WTC11 (cell line): ENCODE measurements around the gene CD79A. TPM values are rescaled to one million over a fixed set of nuclear protein-coding genes. Genes with fewer than 3 reads are reported as not detected.

Experiments
- ATAC-seq: fragments of 200-7000 bp; cut with Tn5 transposase; 2 replicates; pipeline ENCODE4 v1.10.0; 2021; ENCODE audit warnings: mild to moderate bottlenecking, moderate library complexity
- CTCF ChIA-PET: fragments of 300-600 bp; sonication (Branson Sonifier 250); formaldehyde crosslinking; loops from one replicate; lab custom pipeline; 2021; ENCODE audit warnings: antibody characterized with exemption; lab: Charles Lee
- POLR2A ChIA-PET: fragments of 350-600 bp; sonication (Branson Sonifier 250); formaldehyde crosslinking; loops from one replicate; lab custom pipeline; 2021; ENCODE audit warnings: antibody characterized with exemption; lab: Charles Lee
- DNase-seq: peaks from one replicate; pipeline ENCODE4 v3.0.0; 2021; ENCODE audit warnings: low spot score
- H3K27ac Mint-ChIP-seq: 2 replicates; pipeline ENCODE4 v1.8.0; 2021; ENCODE audit warnings: mixed read lengths
- H3K27me3 Mint-ChIP-seq: 2 replicates; pipeline ENCODE4 v1.8.0; 2021; ENCODE audit warnings: low read depth, mild to moderate bottlenecking, moderate library complexity, mixed read lengths
- H3K36me3 Mint-ChIP-seq: 2 replicates; pipeline ENCODE4 v1.8.0; 2021; ENCODE audit warnings: mixed read lengths
- H3K4me1 Mint-ChIP-seq: 2 replicates; pipeline ENCODE4 v1.8.0; 2022; ENCODE audit warnings: mixed read lengths
- H3K4me3 Mint-ChIP-seq: 2 replicates; pipeline ENCODE4 v1.8.0; 2021; ENCODE audit warnings: mild to moderate bottlenecking, moderate library complexity, mixed read lengths
- H3K9me3 Mint-ChIP-seq: 2 replicates; pipeline ENCODE4 v1.8.0; 2021; ENCODE audit warnings: mixed read lengths
- ATF3 ChIP-seq: sonication (generic); formaldehyde crosslinking; conservative IDR thresholded peaks from 2 replicates; pipeline ENCODE4 v1.8.1; 2022; ENCODE audit warnings: mild to moderate bottlenecking, missing genetic modification reagents
- E2F1 ChIP-seq: sonication (generic); formaldehyde crosslinking; IDR thresholded peaks from 2 replicates; pipeline ENCODE4 v1.8.0; 2022; ENCODE audit warnings: mild to moderate bottlenecking, missing genetic modification reagents
- HMGXB4 ChIP-seq: sonication (generic); formaldehyde crosslinking; IDR thresholded peaks from 2 replicates; pipeline ENCODE4 v1.8.1; 2023; ENCODE audit warnings: mild to moderate bottlenecking, moderate library complexity, missing genetic modification reagents
- IRF2 ChIP-seq: sonication (generic); formaldehyde crosslinking; IDR thresholded peaks from 2 replicates; pipeline ENCODE4 v1.8.0; 2022; ENCODE audit warnings: low read depth, missing genetic modification reagents, borderline replicate concordance
- KAT7 ChIP-seq: sonication (generic); formaldehyde crosslinking; IDR thresholded peaks from 2 replicates; pipeline ENCODE4 v1.8.1; 2023; ENCODE audit warnings: missing genetic modification reagents, mild to moderate bottlenecking, borderline replicate concordance
- NFE2L1 ChIP-seq: sonication (generic); formaldehyde crosslinking; IDR thresholded peaks from 2 replicates; pipeline ENCODE4 v1.8.1; 2023; ENCODE audit warnings: missing genetic modification reagents
- NR1H2 ChIP-seq: sonication (generic); formaldehyde crosslinking; IDR thresholded peaks from 2 replicates; pipeline ENCODE4 v1.9.0; 2021; ENCODE audit warnings: mild to moderate bottlenecking, moderate library complexity, missing genetic modification reagents
- RELA ChIP-seq: sonication (generic); formaldehyde crosslinking; IDR thresholded peaks from 2 replicates; pipeline ENCODE4 v1.8.1; 2022; ENCODE audit warnings: missing genetic modification reagents, mild to moderate bottlenecking, borderline replicate concordance
- SOX15 ChIP-seq: fragments of 250-450 bp; sonication (Bioruptor Pico); IDR thresholded peaks from 2 replicates; pipeline ENCODE4 v1.9.0; 2021; ENCODE audit warnings: mild to moderate bottlenecking
- SP1 ChIP-seq: sonication (generic); formaldehyde crosslinking; conservative IDR thresholded peaks from 2 replicates; pipeline ENCODE4 v1.8.1; 2022; ENCODE audit warnings: missing genetic modification reagents
- TEAD1 ChIP-seq: sonication (generic); formaldehyde crosslinking; IDR thresholded peaks from 2 replicates; pipeline ENCODE4 v1.8.0; 2022; ENCODE audit warnings: mild to moderate bottlenecking, missing genetic modification reagents
- ZNF416 ChIP-seq: fragments of 250-450 bp; sonication (Bioruptor Pico); IDR thresholded peaks from 2 replicates; pipeline ENCODE4 v1.9.0; 2021; ENCODE audit warnings: mild to moderate bottlenecking, inconsistent platforms
- total RNA-seq: library from RNA; stranded (reverse); gene quantifications from 3 replicates; pipeline ENCODE4 v1.2.3, GENCODE V29; 2021
- TF ChIP-seq, protein P1 (sequence below): sonication (generic); formaldehyde crosslinking; IDR thresholded peaks from 2 replicates; pipeline ENCODE4 v1.8.1; 2023; ENCODE audit warnings: mild to moderate bottlenecking, missing genetic modification reagents
- TF ChIP-seq, protein P2 (sequence below): fragments of 200-600 bp; IDR thresholded peaks from 2 replicates; pipeline ENCODE4 v1.8.0; 2022; ENCODE audit warnings: antibody characterized with exemption
- TF ChIP-seq, protein P3 (sequence below): fragments of 250-450 bp; sonication (Bioruptor Pico); IDR thresholded peaks from 2 replicates; pipeline ENCODE4 v1.9.0; 2021; ENCODE audit warnings: mild to moderate bottlenecking
- TF ChIP-seq, protein P4 (sequence below): sonication (generic); formaldehyde crosslinking; IDR thresholded peaks from 2 replicates; pipeline ENCODE4 v1.8.0; 2023; ENCODE audit warnings: missing genetic modification reagents, mild to moderate bottlenecking, borderline replicate concordance
- TF ChIP-seq, protein P5 (sequence below): fragments of 250-450 bp; sonication (Bioruptor Pico); IDR thresholded peaks from 2 replicates; pipeline ENCODE4 v1.9.0; 2021; ENCODE audit warnings: moderate library complexity, mild to moderate bottlenecking, inconsistent platforms, borderline replicate concordance

Gene CD79A
- total RNA-seq, 1 experiment from 2014 or later, result 0.42 TPM

GRCh38 chr19:41908724-41909464 lies 31.8 kb downstream of the CD79A start:
- 0 out of 2 replicates have a peak, but pooled peaks cover 6% of the 10 kb centered on the region for H3K36me3 Mint-ChIP-seq
- POLR2A ChIA-PET, result interaction anchor here (0.9 kb wide), 1 partner anchor 14 kb away, joined by 4 read pairs; no protein-coding TSS in a partner anchor

GRCh38 chr19:41909706-41910105 lies 32.6 kb downstream of the CD79A start:
- Mint-ChIP-seq H3K4me3 (no peak overlapping the region), H3K4me1 (peaks cover 9% of the 10 kb centered on the region), H3K36me3 (0 out of 2 replicates have a peak, but pooled peaks cover 4% of the 10 kb centered on the region), H3K9me3 (no peaks in the 10 kb centered on the region), H3K27ac (no peak overlapping the region), H3K27me3 (peaks cover 7% of the 10 kb centered on the region)
- ATAC-seq (no peak), DNase-seq (no peak)
- TF ChIP-seq KAT7 (CRISPR knock-in tag) (no peak), TEAD1 (CRISPR knock-in tag) (no peak), NR1H2 (CRISPR knock-in tag) (no peak), NFE2L1 (CRISPR knock-in tag) (no peak), ATF3 (no peak), E2F1 (CRISPR knock-in tag) (no peak), HMGXB4 (CRISPR knock-in tag) (no peak), SOX15 (CRISPR knock-in tag) (no peak), IRF2 (no peak), RELA (CRISPR knock-in tag) (no peak), ZNF416 (CRISPR knock-in tag) (no peak)
- TF ChIP-seq, protein P1, sequence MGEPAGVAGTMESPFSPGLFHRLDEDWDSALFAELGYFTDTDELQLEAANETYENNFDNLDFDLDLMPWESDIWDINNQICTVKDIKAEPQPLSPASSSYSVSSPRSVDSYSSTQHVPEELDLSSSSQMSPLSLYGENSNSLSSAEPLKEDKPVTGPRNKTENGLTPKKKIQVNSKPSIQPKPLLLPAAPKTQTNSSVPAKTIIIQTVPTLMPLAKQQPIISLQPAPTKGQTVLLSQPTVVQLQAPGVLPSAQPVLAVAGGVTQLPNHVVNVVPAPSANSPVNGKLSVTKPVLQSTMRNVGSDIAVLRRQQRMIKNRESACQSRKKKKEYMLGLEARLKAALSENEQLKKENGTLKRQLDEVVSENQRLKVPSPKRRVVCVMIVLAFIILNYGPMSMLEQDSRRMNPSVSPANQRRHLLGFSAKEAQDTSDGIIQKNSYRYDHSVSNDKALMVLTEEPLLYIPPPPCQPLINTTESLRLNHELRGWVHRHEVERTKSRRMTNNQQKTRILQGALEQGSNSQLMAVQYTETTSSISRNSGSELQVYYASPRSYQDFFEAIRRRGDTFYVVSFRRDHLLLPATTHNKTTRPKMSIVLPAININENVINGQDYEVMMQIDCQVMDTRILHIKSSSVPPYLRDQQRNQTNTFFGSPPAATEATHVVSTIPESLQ (CRISPR knock-in tag), result no peak
- TF ChIP-seq, protein P2, sequence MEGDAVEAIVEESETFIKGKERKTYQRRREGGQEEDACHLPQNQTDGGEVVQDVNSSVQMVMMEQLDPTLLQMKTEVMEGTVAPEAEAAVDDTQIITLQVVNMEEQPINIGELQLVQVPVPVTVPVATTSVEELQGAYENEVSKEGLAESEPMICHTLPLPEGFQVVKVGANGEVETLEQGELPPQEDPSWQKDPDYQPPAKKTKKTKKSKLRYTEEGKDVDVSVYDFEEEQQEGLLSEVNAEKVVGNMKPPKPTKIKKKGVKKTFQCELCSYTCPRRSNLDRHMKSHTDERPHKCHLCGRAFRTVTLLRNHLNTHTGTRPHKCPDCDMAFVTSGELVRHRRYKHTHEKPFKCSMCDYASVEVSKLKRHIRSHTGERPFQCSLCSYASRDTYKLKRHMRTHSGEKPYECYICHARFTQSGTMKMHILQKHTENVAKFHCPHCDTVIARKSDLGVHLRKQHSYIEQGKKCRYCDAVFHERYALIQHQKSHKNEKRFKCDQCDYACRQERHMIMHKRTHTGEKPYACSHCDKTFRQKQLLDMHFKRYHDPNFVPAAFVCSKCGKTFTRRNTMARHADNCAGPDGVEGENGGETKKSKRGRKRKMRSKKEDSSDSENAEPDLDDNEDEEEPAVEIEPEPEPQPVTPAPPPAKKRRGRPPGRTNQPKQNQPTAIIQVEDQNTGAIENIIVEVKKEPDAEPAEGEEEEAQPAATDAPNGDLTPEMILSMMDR, result no peak
- TF ChIP-seq, protein P3, sequence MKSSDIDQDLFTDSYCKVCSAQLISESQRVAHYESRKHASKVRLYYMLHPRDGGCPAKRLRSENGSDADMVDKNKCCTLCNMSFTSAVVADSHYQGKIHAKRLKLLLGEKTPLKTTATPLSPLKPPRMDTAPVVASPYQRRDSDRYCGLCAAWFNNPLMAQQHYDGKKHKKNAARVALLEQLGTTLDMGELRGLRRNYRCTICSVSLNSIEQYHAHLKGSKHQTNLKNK (CRISPR knock-in tag), result no peak
- TF ChIP-seq, protein P4, sequence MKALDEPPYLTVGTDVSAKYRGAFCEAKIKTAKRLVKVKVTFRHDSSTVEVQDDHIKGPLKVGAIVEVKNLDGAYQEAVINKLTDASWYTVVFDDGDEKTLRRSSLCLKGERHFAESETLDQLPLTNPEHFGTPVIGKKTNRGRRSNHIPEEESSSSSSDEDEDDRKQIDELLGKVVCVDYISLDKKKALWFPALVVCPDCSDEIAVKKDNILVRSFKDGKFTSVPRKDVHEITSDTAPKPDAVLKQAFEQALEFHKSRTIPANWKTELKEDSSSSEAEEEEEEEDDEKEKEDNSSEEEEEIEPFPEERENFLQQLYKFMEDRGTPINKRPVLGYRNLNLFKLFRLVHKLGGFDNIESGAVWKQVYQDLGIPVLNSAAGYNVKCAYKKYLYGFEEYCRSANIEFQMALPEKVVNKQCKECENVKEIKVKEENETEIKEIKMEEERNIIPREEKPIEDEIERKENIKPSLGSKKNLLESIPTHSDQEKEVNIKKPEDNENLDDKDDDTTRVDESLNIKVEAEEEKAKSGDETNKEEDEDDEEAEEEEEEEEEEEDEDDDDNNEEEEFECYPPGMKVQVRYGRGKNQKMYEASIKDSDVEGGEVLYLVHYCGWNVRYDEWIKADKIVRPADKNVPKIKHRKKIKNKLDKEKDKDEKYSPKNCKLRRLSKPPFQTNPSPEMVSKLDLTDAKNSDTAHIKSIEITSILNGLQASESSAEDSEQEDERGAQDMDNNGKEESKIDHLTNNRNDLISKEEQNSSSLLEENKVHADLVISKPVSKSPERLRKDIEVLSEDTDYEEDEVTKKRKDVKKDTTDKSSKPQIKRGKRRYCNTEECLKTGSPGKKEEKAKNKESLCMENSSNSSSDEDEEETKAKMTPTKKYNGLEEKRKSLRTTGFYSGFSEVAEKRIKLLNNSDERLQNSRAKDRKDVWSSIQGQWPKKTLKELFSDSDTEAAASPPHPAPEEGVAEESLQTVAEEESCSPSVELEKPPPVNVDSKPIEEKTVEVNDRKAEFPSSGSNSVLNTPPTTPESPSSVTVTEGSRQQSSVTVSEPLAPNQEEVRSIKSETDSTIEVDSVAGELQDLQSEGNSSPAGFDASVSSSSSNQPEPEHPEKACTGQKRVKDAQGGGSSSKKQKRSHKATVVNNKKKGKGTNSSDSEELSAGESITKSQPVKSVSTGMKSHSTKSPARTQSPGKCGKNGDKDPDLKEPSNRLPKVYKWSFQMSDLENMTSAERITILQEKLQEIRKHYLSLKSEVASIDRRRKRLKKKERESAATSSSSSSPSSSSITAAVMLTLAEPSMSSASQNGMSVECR (CRISPR knock-in tag), result no peak
- POLR2A ChIA-PET, result no interaction called here
- CTCF ChIA-PET, result interaction anchor here (1.2 kb wide), 1 partner anchor 28 kb away, joined by 4 read pairs; no protein-coding TSS in a partner anchor

More at GRCh38 chr19:41908724-41909464, 31.8 kb downstream of the CD79A start:
- ATAC-seq (no peak), DNase-seq (no peak)
- Mint-ChIP-seq H3K27ac (no peak overlapping the region), H3K27me3 (peaks cover 7% of the 10 kb centered on the region), H3K4me3 (no peak overlapping the region), H3K9me3 (no peaks in the 10 kb centered on the region), H3K4me1 (peaks cover 9% of the 10 kb centered on the region)
- TF ChIP-seq, protein P5, sequence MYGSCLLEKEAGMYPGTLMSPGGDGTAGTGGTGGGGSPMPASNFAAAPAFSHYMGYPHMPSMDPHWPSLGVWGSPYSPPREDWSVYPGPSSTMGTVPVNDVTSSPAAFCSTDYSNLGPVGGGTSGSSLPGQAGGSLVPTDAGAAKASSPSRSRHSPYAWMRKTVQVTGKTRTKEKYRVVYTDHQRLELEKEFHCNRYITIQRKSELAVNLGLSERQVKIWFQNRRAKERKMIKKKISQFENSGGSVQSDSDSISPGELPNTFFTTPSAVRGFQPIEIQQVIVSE (CRISPR knock-in tag), result no peak
- no peak for TF ChIP-seq SP1
- CTCF ChIA-PET, result interaction anchor here (1.2 to 1.7 kb wide), 3 partner anchors 13 to 36 kb away, joined by 3 to 7 read pairs (median 4); no protein-coding TSS in a partner anchor
